ENCODE results near the gene FGF14. TPM values are rescaled to one million over a fixed set of nuclear protein-coding genes. Genes with fewer than 3 reads are reported as not detected.
A peak's percentile ranks its signal among the peaks of the same experiment; 100 is the strongest.

FGF14 gene
- total RNA-seq, 1 experiment from 2014 or later = not detected

DNA sequence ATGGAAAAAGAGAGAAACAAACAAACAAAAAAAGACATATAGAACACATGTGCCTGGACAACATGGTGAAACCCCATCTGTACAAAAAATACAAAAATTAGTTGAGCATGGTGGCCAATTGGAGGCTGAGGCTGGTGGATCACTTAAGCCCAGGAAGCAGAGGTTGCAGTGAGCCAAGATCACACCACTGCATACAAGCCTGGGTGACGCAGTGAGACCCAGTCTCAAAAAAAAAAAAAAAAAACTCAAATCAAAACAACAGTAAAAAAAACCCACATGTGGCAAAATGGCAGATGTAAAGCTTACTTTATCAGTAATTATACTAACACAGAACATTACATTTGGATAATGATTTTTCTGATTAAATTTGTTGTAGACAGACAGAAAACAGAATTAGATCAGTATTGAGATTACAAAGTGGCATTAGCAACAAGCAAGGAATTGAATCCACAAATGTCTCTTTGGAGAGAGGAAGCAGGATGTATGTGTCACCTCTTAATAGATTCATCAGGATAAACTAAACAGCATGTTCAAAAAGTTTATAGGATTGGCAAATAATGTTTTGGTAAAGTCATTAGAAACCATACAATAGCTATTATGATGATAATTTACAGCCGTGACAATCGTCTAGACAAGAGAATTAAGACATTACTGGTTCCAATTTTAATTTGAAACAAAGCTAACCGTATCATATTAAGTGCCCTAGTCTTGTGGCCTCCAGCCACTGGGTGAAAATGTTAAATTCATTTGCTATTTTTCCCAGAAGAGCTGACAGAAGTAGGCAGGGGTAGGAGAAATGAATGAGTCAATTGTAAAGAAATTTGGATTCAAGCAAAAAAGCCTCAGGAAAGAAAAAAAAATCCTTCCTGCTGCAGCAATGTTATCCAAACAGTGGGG is 206.0 kb downstream of the FGF14 start:
- POLR2A ChIA-PET (ENCODE audit: unreplicated experiment) = no interaction called here
- H3K4me3 ChIP-seq (ENCODE audit: low read length) = no peak overlapping the region
- peak; percentile 21 for DNase-seq
- no peaks in the 10 kb centered on the region for H3F3A ChIP-seq (ENCODE audit: low read length, unreplicated experiment)
- BruUV-seq (replicated peaks) = no TSS peak
- H3K9ac ChIP-seq (ENCODE audit: low read length) = no peak overlapping the region
- H3K27ac ChIP-seq (ENCODE audit: low read length) = peak overlapping the region; percentile 19; the same call in 1 of the 2 replicates
- no peaks in the 10 kb centered on the region for H4K20me1 ChIP-seq (ENCODE audit: low read length)
- H3K27me3 ChIP-seq (ENCODE audit: low read length) = peaks cover 10% of the 10 kb centered on the region; the same call in 1 of the 2 replicates
- H3K36me3 ChIP-seq (ENCODE audit: low read depth, low read length) = no peaks in the 10 kb centered on the region
- intact Hi-C loops (cut with micrococcal nuclease) = no loop called here
- H3K4me1 ChIP-seq (ENCODE audit: insufficient read depth, low read length) = peaks cover 10% of the 10 kb centered on the region
- TF ChIP-seq, protein P1, sequence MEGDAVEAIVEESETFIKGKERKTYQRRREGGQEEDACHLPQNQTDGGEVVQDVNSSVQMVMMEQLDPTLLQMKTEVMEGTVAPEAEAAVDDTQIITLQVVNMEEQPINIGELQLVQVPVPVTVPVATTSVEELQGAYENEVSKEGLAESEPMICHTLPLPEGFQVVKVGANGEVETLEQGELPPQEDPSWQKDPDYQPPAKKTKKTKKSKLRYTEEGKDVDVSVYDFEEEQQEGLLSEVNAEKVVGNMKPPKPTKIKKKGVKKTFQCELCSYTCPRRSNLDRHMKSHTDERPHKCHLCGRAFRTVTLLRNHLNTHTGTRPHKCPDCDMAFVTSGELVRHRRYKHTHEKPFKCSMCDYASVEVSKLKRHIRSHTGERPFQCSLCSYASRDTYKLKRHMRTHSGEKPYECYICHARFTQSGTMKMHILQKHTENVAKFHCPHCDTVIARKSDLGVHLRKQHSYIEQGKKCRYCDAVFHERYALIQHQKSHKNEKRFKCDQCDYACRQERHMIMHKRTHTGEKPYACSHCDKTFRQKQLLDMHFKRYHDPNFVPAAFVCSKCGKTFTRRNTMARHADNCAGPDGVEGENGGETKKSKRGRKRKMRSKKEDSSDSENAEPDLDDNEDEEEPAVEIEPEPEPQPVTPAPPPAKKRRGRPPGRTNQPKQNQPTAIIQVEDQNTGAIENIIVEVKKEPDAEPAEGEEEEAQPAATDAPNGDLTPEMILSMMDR (conservative IDR thresholded peaks at IDR 0.05; ENCODE audit: low read depth, low read length) = no peak
- no peak for TF ChIP-seq EZH2 (IDR thresholded peaks at IDR 0.05; ENCODE audit: low read length, unreplicated experiment)
- TF ChIP-seq EZH2phosphoT487 (IDR thresholded peaks at IDR 0.05; ENCODE audit: borderline replicate concordance, low read length) = no peak
- no peaks in the 10 kb centered on the region for H3K9me3 ChIP-seq (ENCODE audit: low read length)
- no peak overlapping the region for H2AFZ ChIP-seq (ENCODE audit: low read length)
- no peak overlapping the region for H3K4me2 ChIP-seq (ENCODE audit: low read length)
- CTCF ChIA-PET = no interaction called here
- ATAC-seq = peak; percentile 56
- H3K79me2 ChIP-seq (ENCODE audit: low read length) = no peaks in the 10 kb centered on the region
- H3K9me2 ChIP-seq (replicated peaks; ENCODE audit: low read length) = no peaks in the 10 kb centered on the region

DNA sequence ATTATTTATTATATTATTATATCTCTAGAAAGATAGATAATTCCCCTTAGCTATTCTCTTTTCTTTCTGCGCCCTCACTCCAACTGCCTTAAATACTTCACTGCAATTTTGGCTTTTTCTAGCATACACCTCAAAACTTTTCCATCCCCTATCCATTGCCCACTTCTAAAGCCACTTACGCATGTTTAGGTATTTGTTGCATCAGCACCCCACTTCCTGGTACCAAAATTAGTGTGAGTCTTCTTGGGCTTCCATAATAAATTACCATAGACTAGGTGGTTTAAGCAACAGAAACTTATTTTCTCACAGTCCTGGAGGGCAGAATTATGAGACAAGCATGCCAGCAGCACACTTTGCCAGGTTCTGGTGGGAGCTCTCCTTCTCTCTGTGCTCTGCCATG is 209.0 kb downstream of the FGF14 start:
- Histone ChIP-seq H3K9ac (ENCODE audit: low read length) (no peak overlapping the region), H3K4me2 (ENCODE audit: low read length) (no peak overlapping the region), H3K4me1 (ENCODE audit: insufficient read depth, low read length) (peaks cover 10% of the 10 kb centered on the region), H4K20me1 (ENCODE audit: low read length) (no peaks in the 10 kb centered on the region), H3K4me3 (ENCODE audit: low read length) (no peak overlapping the region), H3K79me2 (ENCODE audit: low read length) (no peaks in the 10 kb centered on the region), H2AFZ (ENCODE audit: low read length) (no peak overlapping the region), H3K27ac (ENCODE audit: low read length) (no peak overlapping the region), H3K27me3 (ENCODE audit: low read length) (no peaks in the 10 kb centered on the region), H3K36me3 (ENCODE audit: low read depth, low read length) (no peaks in the 10 kb centered on the region), H3K9me3 (ENCODE audit: low read length) (no peaks in the 10 kb centered on the region), H3K9me2 (replicated peaks; ENCODE audit: low read length) (no peaks in the 10 kb centered on the region), H3F3A (ENCODE audit: low read length, unreplicated experiment) (no peaks in the 10 kb centered on the region)
- intact Hi-C loops (cut with micrococcal nuclease) = no loop called here
- ChIA-PET CTCF (no interaction called here), POLR2A (ENCODE audit: unreplicated experiment) (no interaction called here)
- DNase-seq (no peak), ATAC-seq (no peak)
- TF ChIP-seq EZH2 (IDR thresholded peaks at IDR 0.05; ENCODE audit: low read length, unreplicated experiment) (no peak), EZH2phosphoT487 (IDR thresholded peaks at IDR 0.05; ENCODE audit: borderline replicate concordance, low read length) (no peak)
- TF ChIP-seq, protein P1 (conservative IDR thresholded peaks at IDR 0.05; ENCODE audit: low read depth, low read length) = no peak
- no TSS peak for BruUV-seq (replicated peaks)

DNA sequence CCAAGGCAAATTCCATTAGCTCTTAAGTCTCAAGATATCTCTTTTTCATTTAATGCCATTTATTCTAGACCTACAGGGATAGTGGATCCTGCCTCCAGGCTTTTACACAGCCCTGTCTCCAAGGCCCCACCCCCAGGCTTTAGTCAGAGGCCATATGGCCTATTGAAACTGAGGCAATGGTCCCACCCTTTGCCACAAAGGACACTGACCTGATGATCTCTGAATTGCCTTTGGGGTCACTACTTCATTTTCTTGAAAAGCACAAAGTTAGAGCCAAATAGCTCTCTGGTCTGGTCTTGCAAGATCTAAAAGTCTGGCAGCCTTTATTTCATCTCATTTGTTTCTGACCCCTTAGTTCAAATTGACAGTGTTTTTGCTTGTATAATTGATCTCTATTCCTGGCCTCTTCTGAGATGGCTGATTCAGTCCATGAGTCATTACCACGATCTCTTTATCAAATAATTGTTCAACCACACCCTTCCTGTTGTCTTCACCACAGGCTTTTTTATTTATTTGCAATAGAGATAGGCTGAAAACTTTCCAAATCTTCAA is 209.8 kb downstream of the FGF14 start:
- H3K27ac ChIP-seq (ENCODE audit: low read length) = 0 out of 2 replicates have a peak overlapping the region, but pooled peaks have one; percentile 3
- H3K9me2 ChIP-seq (replicated peaks; ENCODE audit: low read length) = no peaks in the 10 kb centered on the region
- ATAC-seq (peak; percentile 45), DNase-seq (peak; percentile 51)
- no peaks in the 10 kb centered on the region for H3F3A ChIP-seq (ENCODE audit: low read length, unreplicated experiment)
- H3K9ac ChIP-seq (ENCODE audit: low read length) = no peak overlapping the region
- H4K20me1 ChIP-seq (ENCODE audit: low read length) = no peaks in the 10 kb centered on the region
- H3K9me3 ChIP-seq (ENCODE audit: low read length) = no peaks in the 10 kb centered on the region
- POLR2A ChIA-PET (ENCODE audit: unreplicated experiment) = no interaction called here
- no peak overlapping the region; the same call in 1 of the 2 replicates for H3K4me2 ChIP-seq (ENCODE audit: low read length)
- peaks cover 10% of the 10 kb centered on the region for H3K4me1 ChIP-seq (ENCODE audit: insufficient read depth, low read length)
- H3K36me3 ChIP-seq (ENCODE audit: low read depth, low read length) = no peaks in the 10 kb centered on the region
- H2AFZ ChIP-seq (ENCODE audit: low read length) = no peak overlapping the region
- no peaks in the 10 kb centered on the region for H3K79me2 ChIP-seq (ENCODE audit: low read length)
- H3K27me3 ChIP-seq (ENCODE audit: low read length) = no peaks in the 10 kb centered on the region
- H3K4me3 ChIP-seq (ENCODE audit: low read length) = no peak overlapping the region
- CTCF ChIA-PET = no interaction called here
- intact Hi-C loops (cut with micrococcal nuclease) = no loop called here
- no TSS peak for BruUV-seq (replicated peaks)
- no peak for TF ChIP-seq EZH2 (IDR thresholded peaks at IDR 0.05; ENCODE audit: low read length, unreplicated experiment)
- TF ChIP-seq, protein P1 (conservative IDR thresholded peaks at IDR 0.05; ENCODE audit: low read depth, low read length) = no peak
- TF ChIP-seq EZH2phosphoT487 (IDR thresholded peaks at IDR 0.05; ENCODE audit: borderline replicate concordance, low read length) = no peak

All from PC-3 (cell line).